IPS-18c (cell line): Measurements from ENCODE around the gene FGF10.

Experiments used
- H3K4me3 ChIP-seq: 2 replicates; pipeline ENCODE4 v1.7.0; 2013; ENCODE audit warnings: low read depth, mild to moderate bottlenecking, low read length, moderate library complexity; ENCODE audit not compliant: insufficient read depth
- H3K9me3 ChIP-seq: one replicate; pipeline ENCODE4 v1.6.1; 2013; ENCODE audit warnings: mild to moderate bottlenecking, low read length, moderate library complexity; ENCODE audit not compliant: control insufficient read depth, insufficient read depth

FGF10 gene

DNA sequence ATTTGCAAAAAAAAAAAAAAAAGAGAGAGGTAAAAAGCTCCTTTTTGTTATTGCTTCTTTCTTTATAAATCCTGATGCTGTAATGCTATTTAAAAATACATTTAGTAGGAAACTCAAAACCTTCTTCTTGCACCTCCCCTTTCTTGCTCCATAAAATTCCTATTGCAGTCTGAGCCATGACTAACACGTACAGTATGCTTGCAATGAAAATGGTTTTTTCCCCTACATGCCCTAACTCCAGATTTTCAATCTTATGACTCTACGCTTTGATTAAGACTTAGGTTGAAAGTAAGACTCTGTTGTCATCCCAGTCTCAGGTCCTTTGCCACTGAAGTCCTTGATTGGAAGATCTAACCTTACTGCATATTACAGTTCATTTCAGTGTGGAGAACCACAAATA lies 23.9 kb downstream of the FGF10 start:
- Histone ChIP-seq H3K4me3 (no peak overlapping the region), H3K9me3 (no peaks in the 10 kb centered on the region)

DNA sequence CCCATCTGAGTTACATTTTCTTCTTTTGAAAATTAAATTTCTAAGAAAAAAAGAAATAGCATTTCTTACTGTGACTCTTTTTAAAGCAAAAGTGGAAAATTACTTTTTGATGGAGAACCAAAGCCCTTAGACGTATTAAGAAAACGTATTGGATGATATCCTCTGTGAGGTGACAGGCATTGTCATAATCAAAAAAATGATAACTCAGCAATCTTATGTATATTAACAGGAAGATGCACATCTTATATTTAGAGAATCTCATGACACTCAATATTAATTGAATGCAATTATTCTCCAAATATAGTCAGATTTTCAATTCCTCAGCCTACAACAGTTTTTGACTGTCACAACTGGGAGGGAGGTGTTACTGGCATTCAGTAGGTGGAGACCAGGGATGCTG lies 25.1 kb downstream of the FGF10 start:
- Histone ChIP-seq H3K4me3 (no peak overlapping the region), H3K9me3 (no peaks in the 10 kb centered on the region)

DNA sequence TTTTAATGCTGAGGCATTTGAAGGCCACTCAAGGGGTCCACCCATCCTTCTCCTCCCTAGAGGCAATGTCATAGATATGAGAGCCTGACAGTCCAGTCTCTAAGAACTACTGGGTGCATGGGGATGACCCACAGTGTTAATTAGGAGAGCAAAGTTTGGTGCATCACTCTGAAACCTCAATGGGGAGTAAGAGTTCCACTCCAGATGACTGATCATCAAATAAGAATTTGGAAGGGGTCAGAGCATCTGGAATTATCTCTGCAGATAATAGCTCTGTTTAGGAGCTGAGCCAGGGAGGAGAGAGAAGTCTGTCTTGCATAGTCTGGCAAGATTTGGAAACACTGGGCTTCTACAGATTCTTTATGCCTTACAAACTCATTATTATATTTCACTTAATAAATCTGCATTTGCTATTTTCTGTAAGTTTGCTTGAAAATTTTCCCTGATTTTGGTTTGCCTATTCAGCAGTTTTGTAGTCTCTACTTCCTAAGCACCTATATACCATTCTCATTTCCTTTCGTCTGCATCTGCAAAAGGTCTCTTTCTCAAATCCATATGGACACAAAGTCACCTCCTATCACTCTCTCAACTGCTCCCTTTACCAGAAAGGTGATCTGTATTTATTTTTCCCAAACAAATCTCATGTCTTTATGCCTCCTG lies 27.7 kb downstream of the FGF10 start:
- Histone ChIP-seq H3K9me3 (no peaks in the 10 kb centered on the region), H3K4me3 (no peak overlapping the region)

DNA sequence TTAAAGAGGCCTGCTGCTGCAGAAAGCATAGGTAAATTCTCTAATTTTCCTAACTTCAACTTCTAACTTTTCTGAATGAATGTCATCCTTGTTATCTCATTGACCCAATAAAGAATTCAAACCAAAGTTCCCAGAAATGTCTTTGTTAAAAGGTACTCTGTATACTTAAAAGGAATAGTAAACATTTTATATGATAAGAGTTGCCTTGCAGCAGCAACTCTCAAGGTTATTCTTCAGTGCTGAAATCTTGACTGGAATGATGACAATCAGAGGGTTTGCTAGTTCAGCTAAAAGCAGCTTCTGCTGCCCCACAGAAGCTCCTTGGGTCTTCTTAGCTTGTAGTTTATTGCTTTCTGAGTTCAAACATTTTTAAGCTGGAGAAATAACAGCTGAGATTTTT lies 28.3 kb downstream of the FGF10 start:
- Histone ChIP-seq H3K9me3 (no peaks in the 10 kb centered on the region), H3K4me3 (no peak overlapping the region)

DNA sequence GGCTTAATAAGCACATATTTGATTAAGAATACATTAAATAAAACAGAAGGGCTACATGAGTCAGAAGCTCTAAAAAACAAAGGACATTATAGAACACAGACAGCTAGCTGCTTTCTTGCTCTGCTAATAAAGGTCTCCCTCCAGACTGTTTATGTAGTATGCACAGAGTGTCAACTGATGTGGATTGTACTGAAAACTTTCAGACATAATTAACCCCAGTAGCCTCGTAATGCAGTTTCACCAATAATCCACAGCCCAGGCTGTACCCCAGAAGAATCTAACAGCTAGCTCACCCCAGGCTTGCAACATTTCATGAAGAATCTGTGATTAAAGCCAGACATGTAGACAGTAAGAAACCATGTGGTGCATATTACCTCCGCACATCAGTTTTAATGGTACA lies 30.8 kb downstream of the FGF10 start:
- Histone ChIP-seq H3K9me3 (no peaks in the 10 kb centered on the region), H3K4me3 (no peak overlapping the region)

DNA sequence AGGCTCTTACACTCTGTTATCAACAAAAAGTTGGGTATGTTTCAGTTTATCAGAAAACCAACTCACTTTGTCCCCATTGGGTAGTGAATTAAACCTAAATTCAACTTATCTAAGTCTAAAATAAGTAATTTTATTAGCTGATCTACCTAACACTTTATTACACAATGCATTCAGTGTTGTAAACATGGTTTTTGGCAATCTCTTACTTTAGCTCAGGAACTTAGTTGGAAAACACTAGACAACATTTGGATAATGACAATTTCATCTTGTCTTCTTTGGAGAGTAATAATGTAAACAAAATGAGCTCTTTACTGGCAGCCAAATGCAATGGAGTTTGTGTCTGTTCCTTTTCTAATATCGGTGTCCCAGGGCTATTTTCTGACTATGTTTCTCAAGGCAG lies 33.0 kb downstream of the FGF10 start:
- Histone ChIP-seq H3K9me3 (no peaks in the 10 kb centered on the region), H3K4me3 (no peak overlapping the region)

DNA sequence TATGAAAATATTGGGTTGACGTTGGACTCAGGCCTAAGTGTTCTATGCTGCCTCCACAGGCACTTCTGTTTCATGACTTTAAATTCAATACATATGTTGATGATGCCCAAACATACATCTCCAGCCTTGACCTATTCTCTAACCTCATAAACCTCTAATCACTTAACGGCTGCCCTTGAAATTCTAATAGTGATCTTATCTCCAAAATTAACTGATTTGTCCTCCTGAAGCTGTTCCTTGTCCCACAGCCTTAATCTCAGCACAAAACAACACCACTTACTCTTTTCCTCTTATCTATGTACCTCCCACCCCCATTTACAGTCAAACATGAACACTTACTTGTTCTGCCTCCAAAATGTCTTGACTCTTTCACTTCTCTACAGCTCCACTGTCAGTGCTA lies 43.3 kb downstream of the FGF10 start:
- Histone ChIP-seq H3K9me3 (no peaks in the 10 kb centered on the region), H3K4me3 (no peak overlapping the region)

DNA sequence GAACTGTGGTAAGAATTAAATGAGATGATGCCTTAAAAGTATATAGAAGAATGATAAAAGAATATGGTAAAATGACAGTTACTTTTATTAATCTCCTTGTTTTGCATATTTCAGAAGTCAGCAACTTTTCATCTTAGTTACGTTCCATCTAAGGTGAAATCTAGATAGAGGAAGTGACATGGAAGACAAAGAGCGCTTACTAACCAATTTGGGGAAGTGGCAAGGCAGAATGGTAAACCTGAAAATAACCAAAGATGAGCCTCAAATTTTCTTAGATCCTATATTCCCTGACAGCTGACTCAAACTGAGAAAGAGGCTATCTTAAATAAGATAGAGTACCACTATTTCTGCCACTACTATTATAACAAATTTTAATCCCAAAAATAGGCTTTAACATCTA lies 52.5 kb downstream of the FGF10 start:
- Histone ChIP-seq H3K9me3 (no peaks in the 10 kb centered on the region), H3K4me3 (no peak overlapping the region)

DNA sequence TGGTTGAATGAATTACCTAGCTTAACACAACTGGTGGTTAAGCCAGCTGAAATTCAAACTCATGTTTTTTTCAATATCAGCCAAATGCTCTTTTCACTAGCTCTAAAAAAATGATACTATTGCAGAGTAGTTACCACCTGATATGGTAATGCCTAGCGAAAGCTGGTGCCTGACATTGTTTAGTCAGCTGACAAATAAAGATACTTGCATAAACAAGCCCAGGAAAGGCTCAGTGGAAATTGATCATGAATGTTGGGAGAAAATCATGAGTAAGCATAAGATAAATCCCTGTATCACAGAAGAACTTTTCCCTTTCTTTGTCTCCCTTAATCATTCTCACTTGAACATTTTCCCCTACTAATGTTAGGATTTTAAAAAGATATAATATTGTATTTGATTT lies 54.6 kb downstream of the FGF10 start:
- Histone ChIP-seq H3K4me3 (no peak overlapping the region), H3K9me3 (no peaks in the 10 kb centered on the region)

DNA sequence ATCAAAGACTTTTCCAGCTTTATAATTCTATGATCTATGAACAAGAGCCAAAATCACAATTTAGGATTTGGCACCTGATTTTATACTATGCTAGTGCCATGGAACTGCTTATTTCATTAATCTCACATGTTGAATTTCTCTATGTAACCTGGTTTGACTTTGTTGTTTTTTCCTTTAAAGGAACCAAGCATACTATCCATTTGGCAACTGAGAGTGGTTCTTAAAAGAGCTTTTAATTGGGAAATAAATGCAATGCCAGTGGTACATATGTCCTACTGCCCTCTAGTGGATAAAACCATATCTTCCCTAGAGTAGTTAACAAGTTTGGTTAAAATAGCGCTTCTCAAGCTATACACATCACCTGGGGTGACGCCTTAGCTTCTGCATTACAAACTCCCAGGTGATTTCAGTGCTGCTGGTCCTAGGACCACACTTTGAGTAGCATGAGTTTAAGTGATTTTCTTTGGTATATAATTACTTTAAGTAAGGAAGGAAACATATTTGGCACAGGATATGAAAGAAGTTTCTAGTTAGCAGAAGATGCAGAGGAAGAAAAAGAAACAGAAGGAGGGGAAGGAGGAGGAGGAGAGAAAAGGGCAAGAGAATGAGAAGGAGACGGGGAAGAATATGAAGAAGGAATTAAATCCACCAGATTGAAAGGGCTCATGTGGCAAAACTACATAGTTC lies 56.8 kb downstream of the FGF10 start:
- no peak overlapping the region for H3K4me3 ChIP-seq
- no peaks in the 10 kb centered on the region for H3K9me3 ChIP-seq

DNA sequence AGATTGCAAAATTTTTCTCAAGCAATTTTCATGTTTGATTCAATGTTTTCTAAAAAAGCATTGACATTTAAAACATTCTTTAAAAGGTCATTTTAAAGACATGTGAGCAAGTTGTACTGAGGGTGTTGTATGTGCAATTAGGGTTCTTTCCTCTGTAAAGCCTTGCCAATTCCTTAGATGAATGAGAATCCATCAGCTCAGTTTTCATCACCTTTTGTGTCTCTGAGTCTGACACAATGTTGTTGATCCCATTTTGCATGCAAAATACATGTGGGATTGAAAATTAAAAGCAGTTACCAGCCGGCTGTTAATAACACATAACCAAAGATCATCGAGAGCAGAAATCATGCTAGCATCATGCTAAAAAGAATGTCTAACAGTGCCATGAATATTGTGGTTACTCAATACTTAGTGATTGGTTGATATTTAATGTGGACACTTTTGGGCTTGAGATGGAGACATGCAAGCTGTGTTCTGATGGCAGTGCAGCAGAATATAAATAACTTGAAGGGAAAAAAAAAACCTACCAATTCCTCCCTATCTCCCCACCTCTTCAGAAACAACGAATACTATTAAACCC lies 57.7 kb downstream of the FGF10 start:
- H3K4me3 ChIP-seq: no peak overlapping the region

DNA sequence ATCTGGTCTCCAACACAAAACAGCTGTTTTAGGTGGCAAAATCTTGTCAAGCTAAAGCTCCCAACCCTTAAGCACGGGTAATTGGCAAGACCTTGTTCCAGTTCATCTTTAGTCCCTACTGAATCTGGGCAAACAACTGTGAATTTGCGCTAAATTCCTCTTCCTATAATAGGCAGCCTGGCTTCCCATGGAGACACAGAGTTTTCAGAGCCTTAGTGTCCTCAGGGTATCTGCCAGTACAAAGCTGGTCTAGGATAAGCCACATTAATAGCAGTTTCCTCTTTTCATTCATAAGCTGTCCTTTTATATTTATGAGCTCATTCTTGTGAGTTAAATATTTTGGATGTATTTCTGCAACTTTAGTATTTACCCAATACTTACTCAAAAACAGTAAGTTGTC lies 59.5 kb downstream of the FGF10 start:
- no peaks in the 10 kb centered on the region for H3K9me3 ChIP-seq
- no peak overlapping the region for H3K4me3 ChIP-seq

More for the DNA sequence above, 57.7 kb downstream of the FGF10 start:
- H3K9me3 ChIP-seq: no peaks in the 10 kb centered on the region

DNA sequence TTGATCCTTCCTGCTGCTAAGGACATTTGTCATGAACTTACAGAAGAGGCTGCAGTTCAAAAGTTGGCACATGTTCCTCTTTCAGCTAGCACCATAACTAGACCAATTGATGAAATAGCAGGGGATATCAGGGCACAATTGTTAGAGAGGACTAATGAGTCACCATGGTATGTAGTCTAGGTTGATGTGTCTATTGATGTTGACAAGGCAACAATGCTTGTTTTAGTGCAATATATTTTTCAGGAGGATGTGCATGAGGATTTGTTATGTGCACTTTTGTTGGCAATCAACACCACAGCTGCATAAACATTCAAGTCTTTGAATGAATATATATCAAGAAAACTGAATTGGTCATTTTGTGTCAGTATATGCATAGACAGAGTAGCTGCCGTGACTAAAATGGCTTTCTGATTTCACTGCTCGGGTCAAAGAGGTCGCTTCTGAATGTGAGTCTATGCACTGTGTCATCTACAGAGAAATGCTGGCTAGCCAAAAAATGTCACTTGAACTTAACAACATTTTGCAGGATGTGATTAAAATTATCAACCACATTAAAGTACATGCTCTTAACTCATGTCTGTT lies 68.0 kb downstream of the FGF10 start:
- H3K4me3 ChIP-seq: no peak overlapping the region
- H3K9me3 ChIP-seq: no peaks in the 10 kb centered on the region

DNA sequence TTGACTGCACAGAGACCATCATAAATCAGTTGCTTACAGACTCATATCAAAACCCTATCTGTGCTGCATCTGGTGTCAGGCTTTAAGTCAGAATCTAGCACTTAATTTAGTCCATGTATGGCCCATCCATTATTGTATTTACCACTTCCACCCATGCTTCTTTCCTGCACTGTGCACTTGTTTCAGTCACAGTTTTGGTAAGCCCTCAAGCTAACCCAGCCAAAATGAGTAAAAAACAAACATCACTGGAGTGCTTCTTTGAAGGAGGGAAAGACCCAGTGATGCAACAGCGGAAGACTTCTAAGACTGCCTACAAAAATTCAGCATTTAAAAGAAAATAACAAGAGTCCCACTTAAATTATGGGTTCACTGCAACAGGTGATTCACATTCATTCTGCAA lies 69.0 kb downstream of the FGF10 start:
- no peaks in the 10 kb centered on the region for H3K9me3 ChIP-seq
- no peak overlapping the region for H3K4me3 ChIP-seq

DNA sequence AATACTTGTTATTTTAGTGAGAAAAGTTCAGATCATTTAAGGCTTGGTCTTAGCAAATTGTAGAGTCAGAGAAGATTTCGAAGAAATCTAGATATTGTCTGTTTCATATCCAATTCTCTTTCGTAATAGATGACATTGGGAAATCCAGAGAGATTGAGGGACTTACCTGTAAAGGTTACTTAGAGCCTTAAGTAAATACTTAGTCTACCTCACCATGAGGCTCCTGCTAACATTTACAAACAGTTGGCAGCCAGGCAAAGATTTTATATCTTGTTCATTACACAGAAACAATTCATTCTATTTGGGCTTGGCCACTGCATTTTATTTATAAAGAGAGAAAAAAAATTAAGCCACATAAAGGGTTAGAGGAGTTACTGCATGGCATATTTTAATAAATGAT lies 70.3 kb downstream of the FGF10 start:
- Histone ChIP-seq H3K4me3 (no peak overlapping the region), H3K9me3 (no peaks in the 10 kb centered on the region)

DNA sequence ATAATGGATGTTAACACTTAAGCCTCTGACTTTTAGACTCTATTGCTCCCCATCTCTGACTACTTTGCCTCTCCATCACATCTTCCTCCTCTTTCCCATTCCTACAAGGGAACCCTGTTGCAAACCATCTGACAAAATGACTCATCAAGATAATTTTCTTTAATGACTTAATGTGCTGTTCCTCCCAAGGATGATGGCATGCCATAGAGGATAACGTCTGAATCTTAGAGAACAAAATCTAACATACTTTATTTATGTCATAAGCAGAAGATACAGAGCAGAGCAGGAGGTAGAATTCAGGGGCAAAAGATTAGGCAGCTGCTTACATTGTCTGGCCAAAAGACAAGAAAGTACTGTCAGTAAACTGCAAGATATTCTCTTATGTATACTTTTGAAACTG lies 76.8 kb downstream of the FGF10 start:
- Histone ChIP-seq H3K4me3 (no peak overlapping the region), H3K9me3 (no peaks in the 10 kb centered on the region)

DNA sequence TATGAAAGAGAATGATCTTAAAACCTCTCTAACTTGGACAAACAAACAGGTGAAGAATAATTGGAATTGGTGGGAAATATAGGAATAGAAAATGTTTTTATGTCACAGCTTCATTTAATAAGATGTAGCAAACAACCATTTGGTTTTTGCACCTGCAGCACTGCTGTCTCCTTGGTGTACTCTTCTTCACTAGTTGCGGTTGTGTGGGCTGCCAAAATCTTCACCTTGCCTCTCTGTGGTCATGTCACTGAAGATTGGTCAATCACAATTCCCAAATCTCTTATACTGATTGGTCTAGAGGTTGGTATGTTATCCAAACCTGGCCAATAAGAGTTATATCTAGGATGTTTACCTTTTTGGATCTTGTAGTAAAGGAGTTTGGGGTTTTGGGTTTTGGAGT lies 88.7 kb downstream of the FGF10 start:
- Histone ChIP-seq H3K9me3 (no peaks in the 10 kb centered on the region), H3K4me3 (no peak overlapping the region)

DNA sequence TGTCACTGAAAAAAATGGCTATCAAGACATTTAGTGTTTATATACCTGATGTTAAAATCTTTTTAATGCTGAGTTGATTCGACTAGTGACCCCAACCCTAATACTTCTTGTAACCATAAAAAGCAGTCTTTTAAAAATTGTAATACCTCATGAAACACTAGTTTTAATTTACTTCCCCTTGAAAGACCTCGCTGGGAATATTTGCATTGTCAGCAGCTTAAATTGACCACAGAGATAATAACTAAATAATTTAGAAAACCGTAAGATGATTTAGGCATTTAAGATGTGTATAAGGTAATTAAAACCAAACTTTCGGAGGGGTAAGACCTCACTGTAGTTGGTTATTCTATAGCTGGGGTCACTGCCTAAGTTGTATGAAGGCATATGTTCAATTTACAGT lies 89.8 kb downstream of the FGF10 start:
- H3K4me3 ChIP-seq: no peak overlapping the region
- no peaks in the 10 kb centered on the region for H3K9me3 ChIP-seq
